CD4-positive, alpha-beta T cell treated with Interleukin-4 for 4 hours (primary cell): ENCODE data around the gene MEGF10.

Experiments
- DNase-seq: peaks from one replicate; pipeline ENCODE4 v3.0.0-alpha.2; 2020

MEGF10 gene

DNA sequence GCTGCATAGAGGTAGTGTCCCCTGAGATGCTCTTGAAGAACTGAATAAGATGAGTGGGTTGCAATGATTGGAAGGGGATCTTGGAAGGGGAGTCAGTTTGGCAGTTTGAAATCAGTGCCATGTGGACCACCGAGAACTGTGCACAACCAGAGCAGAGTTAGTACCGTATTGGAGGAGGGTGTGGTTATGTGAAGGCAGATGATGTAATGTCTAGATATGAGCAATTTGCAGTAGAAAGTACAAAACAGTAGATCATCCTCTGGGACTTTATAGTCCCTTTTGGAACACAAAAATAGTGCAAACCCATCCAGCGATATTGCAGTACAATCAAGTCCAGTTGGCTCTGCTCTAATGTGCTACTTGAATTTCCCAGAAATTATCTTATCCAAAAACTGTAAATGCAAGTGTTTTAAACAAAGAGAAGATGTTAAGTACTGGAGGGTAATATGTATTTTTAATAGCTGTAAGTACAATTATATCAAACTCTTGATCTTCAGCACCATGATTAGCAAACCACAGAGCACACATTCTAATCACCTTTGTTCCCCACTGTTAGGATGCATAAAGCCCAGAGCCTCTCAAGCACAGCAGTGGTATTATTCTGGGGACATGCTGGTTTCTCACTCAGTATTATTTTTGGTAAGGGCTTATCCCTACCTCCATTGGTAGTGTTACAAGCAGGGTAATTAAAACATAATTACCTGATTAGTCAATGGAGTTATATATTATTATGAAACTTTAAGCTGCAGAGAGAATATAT, 41.5 kb downstream of the MEGF10 start:
- DNase-seq, result no peak

- no peak for DNase-seq
Observed at GRCh38 chr5:127333483-127333882, 42.9 kb downstream of the MEGF10 start.

GRCh38 chr5:127335381-127335780, 44.8 kb downstream of the MEGF10 start:
- no peak for DNase-seq

DNA sequence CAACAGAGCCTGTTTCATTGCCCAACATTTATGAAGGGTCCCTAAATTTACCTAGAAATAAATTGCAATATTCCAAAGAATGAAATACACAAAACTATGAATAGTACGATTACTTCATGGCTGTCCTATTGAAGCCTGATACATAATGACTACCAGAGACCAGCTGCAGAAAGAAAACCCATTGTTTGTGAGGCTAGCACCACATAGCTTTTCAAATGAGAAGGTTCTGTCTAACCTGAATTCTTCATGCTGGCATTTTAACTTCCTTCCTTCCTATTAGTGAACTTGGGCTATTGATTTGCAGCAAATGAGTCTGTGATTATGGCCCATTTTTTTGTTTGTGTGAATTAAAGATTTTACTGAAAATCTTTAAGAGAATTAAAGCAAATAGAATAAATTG, 47.3 kb downstream of the MEGF10 start:
- DNase-seq, result no peak

GRCh38 chr5:127338501-127338900, 47.9 kb downstream of the MEGF10 start:
- no peak for DNase-seq

DNA sequence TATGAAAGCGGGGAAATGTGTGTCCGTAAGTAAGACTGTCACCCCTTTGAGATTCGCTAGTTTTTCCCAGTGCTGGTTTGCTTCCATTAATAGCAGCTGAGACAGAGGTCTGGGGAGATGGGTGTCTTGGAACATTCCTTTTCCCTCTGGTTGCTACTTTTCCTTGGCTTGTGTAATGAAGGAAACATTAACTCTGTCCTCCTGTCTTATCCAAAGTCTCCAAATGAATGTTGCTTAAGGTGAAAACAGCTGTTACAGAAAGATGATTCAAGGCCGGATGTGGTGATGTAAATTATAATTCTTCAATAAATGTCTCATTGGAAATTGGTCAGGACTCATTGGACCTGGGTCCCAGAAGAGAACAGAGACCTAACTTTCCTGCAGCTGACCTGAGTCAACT, 50.0 kb downstream of the MEGF10 start:
- no peak for DNase-seq

- no peak for DNase-seq
Observed at GRCh38 chr5:127342364-127342763, 51.8 kb downstream of the MEGF10 start.

DNA sequence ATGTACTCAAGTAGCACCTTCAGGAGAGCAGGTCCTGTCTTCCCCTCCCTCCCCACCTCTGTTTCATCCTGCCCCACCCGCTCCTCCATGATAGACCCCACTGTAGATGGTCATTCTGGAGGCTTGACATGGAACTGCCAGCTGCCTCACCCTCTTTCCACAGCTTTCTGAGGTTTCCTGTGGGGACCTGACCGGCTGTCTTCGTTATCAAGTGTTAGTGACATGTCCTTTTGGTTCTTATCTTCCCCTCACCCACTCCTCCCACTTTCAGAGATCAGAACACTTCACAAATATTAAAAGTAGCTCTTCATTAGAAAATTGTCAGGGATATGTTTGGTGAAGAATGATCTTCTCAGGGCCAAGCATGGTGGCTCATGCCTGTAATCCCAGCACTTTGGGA, 52.7 kb downstream of the MEGF10 start:
- no peak for DNase-seq

GRCh38 chr5:127343866-127344265, 53.3 kb downstream of the MEGF10 start:
- DNase-seq, result no peak

DNA sequence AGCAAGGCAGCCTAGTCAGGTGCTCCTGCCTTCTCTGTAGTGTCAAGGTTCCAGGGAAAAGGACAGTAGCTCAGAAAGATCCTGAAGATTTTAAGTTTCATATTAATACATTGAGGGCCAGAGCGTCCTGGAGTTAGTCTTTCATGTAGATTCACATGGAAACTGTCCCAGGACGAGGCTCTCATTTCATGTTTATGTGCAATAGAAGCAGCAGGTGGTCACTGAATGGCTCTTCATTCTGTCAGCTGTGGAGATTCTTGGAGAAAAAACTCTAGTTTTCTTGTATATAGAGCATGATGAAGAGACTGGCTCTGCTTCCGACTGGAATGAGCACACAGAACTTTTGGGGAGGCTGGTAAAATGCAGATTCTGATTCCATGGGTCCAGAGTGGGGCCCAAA, 54.3 kb downstream of the MEGF10 start:
- no peak for DNase-seq

DNA sequence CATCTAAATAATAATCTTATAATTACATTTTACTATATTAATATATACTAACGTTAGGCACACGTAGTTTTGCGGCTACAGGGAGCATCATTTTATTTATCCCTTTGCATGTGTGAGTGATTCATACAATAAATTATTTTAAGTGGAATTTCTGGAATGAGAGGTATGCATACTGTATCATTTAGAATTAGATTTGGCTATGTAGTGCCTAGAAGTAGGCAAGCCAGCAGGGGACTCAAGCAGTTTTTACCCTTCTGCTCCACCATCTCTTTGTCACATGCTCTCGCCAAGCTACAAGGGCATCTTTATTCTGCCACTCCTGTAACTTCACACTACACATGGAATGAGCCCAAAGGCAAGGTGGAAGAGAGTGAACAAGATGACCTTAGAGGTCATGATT, 60.8 kb downstream of the MEGF10 start:
- no peak for DNase-seq

GRCh38 chr5:127352068-127352467, 61.5 kb downstream of the MEGF10 start:
- no peak for DNase-seq

- DNase-seq, result no peak
Observed at GRCh38 chr5:127353327-127353726, 62.7 kb downstream of the MEGF10 start.

GRCh38 chr5:127353796-127354195, 63.2 kb downstream of the MEGF10 start:
- DNase-seq, result no peak

DNA sequence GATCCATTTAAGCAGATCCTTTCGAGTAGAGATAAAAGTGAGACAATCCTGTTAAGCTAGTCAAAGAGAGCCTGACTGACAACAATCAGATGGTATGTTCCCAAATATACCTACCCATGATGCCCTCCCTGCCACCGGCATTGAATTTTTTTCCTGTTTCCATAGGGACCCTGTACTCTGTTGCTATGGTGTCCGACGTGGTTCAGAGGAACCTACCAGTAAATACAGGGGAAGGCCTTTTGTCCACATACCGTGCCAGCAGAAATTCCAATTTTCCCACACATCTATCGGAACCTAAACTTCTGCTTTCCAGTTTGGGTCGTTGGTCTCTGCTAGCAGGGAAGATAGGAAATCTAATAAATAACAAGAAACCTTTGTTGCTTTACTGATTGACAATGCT, 64.7 kb downstream of the MEGF10 start:
- DNase-seq, result no peak

DNA sequence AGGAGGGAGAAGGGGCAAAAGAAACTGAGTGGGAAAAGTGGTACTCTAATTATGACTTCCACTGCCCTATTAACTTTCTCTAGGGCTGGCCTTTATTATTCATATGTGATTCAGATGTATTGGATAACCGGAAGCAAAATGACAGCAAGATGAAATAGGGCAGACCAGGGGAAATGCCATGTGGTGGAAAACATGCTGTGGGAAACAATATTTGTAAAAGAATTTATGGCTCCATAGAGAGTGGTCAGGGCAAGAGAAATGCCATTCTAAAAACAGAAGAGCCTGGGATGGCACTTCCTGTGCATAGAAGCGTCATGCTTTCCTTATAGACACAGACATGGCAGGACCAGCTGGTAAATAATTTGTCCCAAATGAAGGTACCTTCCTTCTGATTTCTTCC, 67.7 kb downstream of the MEGF10 start:
- no peak for DNase-seq

GRCh38 chr5:127358740-127359139, 68.1 kb downstream of the MEGF10 start:
- no peak for DNase-seq

- no peak for DNase-seq
Observed at GRCh38 chr5:127359502-127359901, 68.9 kb downstream of the MEGF10 start.

DNA sequence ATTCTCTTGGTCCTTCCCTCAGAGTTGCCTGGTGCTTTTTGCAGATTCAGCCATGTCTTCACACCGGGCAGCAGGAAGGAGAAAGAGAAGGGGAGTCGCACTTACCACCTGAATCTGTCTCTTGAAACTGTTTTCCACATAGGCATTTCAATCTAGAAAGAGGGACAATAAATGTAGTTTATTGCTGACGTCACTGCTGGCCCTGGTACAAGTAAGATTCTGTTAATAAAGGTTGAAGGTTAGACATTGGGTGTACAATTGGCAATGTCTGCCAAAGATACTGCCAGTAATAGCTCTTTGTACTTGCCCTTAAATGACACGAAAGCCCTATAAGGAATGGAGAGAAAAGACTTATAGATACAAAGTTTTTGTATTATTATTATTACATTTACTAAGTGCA, 72.8 kb downstream of the MEGF10 start:
- DNase-seq, result no peak

DNA sequence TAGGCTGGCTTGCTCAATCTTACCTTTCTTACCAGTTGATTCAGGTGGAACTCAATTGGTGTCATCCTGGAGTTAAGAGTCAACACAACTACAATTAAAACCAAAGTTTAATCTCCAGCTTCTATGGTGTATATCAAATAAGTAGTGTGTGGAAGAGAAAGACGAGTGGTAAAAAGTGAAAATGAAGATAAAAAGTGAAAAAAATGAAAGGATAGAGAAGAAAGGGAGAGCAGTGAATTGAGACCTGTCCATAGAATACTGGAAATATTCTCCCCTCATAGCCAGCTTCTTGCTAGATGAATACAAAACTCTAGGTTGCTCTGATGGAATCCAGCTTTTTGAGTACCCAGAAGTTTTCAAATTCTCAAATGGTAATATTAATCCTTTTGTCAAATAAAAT, 76.4 kb downstream of the MEGF10 start:
- no peak for DNase-seq

DNA sequence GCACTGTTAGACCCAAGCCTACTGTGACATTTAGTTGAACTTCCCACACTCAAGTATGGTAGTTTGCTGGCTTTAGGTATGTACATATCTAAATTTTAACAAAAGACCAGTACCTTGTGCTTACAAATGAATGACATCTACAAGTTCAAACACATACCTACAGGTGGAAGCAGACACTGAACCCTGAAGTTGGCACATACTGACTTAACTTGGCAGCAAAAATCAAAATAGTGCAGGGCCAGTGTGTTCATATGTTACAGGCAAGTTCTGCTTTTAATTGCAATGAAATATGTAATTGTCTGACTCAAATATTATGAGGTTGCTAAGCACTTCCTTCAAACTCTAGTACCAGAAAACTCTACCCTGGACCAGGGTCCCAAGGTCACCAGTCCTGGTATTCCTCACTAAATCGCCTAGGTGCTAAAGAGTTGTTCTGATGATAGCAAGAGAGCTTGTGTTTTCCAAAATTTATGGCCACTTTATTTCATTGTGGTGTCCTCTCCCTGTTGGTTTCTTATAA, 77.4 kb downstream of the MEGF10 start:
- DNase-seq, result no peak

DNA sequence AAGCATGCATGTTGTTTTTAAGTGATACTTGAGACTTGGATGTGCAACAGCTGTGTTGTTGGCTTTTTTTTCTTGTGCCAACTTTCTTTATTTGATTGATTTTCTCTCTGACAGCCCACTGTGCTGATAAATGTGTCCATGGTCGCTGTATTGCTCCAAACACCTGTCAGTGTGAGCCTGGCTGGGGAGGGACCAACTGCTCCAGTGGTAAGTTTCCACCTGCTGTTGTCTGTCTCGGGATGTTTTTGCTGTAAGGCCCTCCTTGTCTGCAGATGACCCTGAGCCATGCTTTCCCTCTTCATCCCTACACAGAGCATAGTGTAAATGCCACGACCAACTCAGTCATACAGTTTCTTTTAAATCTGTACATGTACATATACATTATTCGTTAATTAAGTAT, 79.2 kb downstream of the MEGF10 start:
- no peak for DNase-seq

DNA sequence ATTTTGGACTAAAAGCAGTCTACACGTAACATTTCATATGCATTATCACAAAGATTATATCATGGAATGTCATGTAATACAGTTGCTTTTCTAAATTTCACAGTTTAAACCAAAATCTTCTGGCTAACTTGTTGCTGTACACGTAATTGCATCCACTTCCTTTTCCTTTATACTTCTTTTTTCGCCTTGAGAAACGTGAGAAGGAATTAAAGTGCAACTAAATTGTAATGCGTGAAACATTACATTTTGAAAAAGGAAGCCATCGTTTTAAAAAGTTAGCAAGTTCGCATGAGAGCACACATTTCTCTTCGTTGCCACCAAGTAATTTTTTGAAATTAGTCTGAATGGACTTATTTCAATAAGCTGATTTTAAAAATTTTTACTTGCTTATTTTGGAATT, 80.0 kb downstream of the MEGF10 start:
- DNase-seq, result no peak

DNA sequence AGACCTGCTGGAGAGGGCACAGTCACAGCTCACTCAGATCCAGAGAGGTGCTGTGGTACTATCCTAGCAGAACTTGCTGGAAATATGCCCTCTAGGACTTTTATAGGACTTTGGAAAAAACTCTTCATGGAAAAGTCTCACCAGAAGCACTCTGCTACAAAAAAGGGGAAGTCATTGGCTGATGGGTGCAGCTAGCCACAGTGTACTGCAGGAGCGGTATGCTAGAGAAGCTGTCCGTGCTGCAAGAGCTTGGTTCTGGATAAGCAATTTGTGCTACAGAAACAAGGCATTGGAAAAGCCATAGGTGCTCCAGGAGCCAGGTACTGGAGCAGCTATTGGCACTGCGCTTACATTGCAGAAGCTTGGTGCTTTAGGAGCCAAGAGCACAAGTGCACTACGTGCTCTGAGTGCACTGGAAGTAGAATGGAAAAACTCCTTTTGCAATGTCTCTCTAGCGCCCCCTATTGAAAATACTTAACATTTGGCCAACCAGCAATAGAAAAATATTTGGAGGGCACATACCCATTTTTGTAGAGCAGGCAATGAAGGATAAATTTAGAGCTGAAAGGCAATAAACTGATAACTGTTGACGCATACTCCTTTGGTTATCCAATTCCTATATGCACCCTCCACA, 83.4 kb downstream of the MEGF10 start:
- DNase-seq, result no peak

DNA sequence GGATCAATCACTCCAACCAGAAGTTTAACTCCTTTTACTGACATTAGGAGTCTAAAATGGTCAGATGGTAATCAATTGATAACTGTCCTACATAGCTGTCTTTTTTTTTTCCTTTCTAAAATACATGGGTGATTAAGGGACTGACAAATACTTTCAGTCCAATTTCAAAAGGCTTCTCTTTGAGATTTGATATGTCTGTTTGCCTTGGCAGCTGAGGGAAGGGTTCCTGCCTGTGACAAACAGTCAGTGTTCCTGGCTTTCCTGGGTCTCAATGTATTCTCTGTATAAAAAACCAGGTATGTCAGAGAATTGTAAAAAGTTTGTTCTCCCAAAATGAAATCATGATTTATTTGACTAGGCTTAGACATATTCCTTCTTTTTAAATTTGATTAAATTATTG, 84.5 kb downstream of the MEGF10 start:
- no peak for DNase-seq
